HG03520 (cell line): Measurements from ENCODE around the gene GIMAP1.
"Not testable (repeated sequence)": the region's sequence is repeated elsewhere in the genome, so short reads cannot be mapped to it uniquely, and the experiment has no call there.

ENCODE experiments used
- ATAC-seq: cut with Tn5 transposase; IDR thresholded peaks from one replicate; pipeline ENCODE4 v1.9.1; 2021; ENCODE audit warnings: mild to moderate bottlenecking, moderate library complexity; ENCODE audit not compliant: unreplicated experiment

The GIMAP1 gene

DNA sequence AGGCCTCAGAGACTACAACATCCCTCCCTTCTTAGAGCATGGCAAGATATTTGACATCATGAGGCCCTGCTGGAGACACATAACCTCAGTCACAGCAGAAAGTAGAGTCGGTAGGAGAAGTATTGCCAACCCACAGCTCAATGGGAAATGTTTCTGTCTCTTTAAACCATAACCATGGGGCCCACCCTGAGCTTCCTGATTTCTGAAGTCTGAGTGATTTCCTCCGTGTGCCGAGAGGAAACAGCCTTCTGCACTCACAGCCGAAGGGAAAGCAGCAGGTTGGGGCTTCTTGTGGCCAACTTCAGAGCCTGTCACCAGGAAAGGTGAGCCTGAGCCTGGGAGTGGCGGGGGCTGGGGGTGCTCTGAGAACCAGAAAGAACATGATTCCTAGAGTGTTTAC, at the start of gene GIMAP1:
TSS of gene GIMAP1 (plus strand) at position 246 of the 400 bp plus-strand sequence. CDS start 2,435 bp downstream, outside the sequence.
- no peak for ATAC-seq

DNA sequence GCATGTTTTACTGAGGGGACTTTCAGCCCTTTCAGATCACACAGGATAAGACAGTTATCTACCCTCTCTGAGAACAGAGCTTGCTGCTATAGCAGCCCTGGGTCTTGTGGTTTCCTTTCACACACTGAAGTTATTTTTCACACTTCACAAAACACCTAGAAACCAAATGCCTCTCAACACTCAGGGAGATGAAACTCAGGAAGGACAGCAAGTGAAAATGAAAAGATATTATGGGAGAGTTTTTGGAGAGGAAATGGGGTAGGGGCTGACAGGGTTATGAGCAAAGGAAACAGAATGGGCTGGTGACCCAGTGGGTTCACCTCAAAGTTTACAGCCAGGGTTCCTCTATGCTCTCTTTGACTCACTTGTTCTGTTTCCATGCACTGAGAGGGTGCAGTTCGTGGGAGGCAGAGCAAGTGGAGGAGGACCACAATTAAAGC, 47.9 kb upstream of the GIMAP1 start:
- ATAC-seq, result peak; percentile 76

DNA sequence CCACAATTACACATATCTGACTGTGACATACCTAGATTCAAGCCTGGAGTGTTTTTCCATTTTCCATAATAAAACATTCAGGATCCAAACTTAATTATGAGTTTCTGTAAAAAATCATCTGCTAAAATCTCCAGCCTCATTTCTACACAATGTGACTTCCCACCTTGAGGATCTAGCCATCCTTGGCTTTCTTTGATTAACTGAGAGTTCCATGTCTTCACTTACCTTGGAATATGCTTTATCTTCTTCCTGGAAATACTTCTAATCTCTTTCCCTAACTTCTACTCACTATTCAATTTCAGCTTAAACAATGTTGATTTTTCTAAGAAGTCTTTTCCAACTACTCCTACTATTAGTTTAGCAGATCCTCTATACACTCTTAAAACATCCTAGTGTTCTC, 47.4 kb upstream of the GIMAP1 start:
- ATAC-seq, result no peak

GRCh38 chr7:150671798-150672585, 44.4 kb upstream of the GIMAP1 start:
- ATAC-seq, result not testable (repeated sequence)

DNA sequence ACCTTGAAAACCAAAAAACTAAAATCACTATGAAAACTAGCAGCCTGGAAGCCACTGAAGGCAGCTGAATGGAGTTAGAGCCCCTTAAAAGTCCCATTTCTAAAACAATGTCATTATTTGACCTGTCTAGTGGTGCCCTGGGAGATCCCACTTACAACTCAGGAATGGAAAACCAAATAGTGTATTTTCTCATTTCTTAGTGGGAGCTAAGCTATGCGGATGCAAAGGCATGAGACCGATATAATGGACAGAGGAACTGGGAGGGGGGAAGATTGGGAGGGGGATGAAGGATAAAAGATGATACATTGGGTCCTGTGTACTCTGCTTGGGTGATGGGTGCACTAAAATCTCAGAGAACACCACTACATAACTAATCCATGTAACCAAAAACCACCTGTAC, 40.7 kb upstream of the GIMAP1 start:
- no peak for ATAC-seq

DNA sequence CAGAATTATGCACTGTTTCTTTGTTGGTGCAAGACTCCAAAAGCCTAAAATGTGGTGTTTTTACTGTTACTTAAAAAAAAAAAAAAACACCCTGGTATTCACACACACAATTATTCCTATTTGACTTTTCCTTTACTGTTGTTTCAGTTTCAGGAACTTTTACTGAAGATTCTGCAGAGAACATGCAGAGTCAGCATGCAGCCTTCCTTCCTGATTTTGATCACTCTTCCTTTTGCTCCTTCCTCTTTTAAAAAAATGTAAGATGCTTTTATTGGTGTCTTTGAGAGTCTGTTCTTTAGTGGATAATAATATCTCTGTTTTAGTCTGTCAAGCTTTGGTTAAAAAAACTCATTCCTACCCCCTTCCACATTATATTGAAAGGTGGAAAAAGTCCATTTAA, 40.1 kb upstream of the GIMAP1 start:
- not testable (repeated sequence) for ATAC-seq

GRCh38 chr7:150676854-150677253, 39.6 kb upstream of the GIMAP1 start:
- not testable (repeated sequence) for ATAC-seq

GRCh38 chr7:150678601-150679000, 37.8 kb upstream of the GIMAP1 start:
- not testable (repeated sequence) for ATAC-seq

DNA sequence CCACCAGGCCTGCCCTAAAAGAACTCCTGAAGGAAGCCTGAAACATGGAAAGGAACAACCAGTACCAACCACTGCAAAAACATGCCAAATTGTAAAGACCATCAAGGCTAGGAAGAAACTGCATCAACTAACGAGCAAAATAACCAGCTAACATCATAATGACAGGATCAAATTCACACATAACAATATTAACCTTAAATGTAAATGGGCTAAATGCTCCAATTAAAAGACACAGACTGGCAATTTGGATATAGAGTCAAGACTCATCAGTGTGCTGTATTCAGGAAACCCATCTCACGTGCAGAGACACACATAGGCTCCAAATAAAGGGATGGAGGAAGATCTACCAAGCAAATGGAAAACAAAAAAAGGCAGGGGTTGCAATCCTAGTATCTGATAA, 36.0 kb upstream of the GIMAP1 start:
- ATAC-seq, result not testable (repeated sequence)

GRCh38 chr7:150685219-150686029, 31.0 kb upstream of the GIMAP1 start, which contains the start of gene GIMAP2:
Gene GIMAP2 (plus strand): TSS chr7:150685706. CDS start chr7:150687060, 1,354 bp downstream.
- ATAC-seq, result peak; percentile 92

DNA sequence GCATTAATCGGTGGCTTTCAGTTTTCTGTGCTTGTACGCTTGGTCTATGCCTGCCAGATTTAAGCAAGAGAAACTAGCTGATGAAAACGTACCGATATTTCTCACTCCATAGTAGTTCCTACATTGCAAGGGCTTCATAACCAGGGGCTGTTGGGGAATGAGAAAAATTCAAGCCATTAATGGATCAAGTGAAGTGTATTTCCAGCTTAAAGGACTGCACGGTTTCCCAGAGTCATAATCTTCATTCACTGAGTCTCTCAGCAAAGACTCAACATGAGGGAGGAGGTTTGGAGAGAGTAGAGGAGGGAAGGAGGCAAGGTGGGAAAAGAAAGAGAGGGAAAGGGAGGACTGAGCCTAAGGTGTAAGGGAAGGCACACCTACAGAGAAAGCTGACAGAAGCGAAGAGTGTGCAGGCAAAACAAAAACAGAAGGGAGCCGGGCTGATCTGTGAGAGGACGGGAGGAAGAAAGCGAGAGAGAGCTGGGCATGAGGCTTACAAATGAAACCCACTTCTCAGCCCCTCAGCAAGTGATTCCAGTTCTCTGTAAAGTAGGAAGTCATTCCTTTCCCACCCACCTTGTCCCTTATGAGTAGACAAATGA, 30.3 kb upstream of the GIMAP1 start:
- peak; percentile 42 for ATAC-seq

DNA sequence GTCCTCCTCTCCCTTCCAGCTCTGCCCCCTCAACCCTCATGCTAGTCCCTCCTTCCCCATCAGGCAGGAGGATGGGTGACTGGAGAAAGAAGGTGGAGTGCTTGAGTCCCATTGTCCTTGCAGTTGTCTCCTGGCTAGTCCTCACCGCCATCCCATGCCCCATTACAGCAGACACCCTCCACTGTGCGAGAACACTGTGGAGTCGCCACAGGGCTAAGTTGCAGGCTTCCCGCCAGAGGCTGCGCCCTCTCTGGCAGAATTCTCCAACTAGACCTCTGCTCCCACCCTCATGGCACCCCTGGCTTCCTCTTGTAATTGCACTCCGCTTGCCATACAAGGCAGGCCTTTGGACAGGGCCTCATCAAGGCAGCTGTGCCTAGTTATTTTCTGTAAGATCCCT, 27.8 kb upstream of the GIMAP1 start:
- no peak for ATAC-seq

DNA sequence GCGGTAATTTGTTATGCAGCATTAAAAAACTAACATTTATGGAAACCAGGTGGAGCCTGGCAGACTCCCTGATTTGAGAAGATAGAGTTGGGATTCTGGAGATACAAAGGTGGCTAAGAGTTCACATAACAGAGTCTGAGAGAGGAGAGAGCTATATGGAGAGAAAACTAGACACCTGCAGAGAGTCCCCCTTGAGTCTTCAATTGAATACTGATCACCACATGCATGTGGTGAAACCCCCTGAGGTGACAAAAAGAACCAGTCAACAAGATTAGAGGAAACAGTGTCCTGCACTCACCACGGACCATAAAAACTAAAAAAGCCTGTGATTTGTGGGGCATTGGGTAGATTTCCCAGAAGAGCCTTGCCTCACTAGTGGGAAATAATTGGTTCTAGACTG, 20.8 kb upstream of the GIMAP1 start:
- ATAC-seq, result no peak

DNA sequence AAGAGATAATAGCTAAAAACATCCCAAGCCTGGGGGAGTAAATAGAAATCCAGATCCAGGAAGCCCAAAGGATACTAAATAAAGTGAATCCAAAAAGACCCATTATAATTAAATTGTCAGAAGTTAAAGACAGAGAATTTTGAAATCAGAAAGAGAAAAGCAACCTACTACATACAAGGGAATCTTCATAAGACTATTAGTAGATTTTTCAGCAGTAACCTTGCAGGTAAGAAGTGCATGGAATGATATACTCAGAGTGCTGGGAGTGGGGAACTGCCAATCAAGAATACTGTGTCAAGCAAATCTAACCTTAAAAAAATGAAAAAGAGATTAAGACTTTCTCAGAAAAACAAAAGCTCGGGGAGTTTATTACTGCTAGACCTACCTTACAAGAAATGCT, 13.2 kb upstream of the GIMAP1 start:
- ATAC-seq, result no peak

- ATAC-seq, result no peak
Observed at GRCh38 chr7:150715293-150715692, 1.1 kb upstream of the GIMAP1 start.

DNA sequence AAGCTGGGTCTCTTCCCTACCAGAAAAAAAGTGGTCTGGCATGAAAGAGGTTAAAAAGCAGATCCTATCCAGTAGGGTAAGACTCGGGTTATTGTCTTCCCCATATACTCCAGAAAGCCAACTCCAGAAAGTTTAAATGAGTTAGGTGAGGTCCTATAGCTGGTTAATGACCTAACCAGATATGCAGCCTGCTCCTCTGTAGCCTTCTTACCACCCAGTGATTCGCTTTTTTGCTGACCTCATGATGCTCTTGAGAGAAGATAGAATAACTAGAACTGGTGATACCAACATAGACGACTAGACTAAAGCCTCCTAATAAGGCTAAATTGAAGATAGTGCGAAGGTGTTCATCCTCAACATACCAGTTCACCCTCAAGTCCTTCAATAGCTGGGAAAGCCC, 675 bp upstream of the GIMAP1 start:
- ATAC-seq, result no peak

DNA sequence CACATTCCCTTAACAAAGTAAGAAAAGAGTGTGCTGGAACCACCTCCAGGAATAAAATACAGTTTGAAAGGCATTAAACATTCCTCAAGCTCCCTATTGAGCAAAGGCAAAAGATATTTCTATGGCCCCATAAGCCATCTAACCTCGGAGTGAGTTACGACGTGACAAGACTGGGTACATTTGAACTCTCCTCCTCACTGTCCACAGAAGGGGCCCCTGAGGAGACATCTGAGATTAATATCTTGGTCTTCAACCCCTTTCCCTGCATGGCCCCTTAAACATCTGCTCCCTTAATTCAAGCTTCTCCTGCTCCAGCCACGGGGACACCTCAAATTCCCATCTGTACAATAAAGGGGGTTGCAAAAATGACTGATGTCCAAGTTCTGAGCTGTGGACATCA, 526 bp downstream of the GIMAP1 start:
- ATAC-seq, result no peak

- ATAC-seq, result no peak
Observed at GRCh38 chr7:150717814-150718420, 1.5 kb downstream of the GIMAP1 start.

DNA sequence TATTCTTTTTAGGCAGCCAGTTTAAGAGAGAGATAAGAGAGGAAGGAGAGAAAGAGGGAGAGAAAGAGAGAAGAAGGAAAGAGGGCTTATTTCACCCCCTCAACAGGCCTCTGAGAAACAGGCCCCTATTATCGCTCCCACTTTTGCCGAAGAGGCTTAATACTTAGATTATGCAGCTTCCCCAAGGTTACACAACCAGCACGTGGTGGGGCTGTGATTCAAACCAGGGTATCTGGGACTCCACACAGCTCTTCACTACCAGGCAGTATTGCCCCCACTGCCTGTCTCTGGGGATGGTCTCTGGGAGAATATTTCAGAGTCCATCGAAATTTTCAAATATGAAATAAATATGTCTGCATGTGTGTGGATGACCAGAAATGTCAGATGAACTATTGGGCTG, 3.0 kb downstream of the GIMAP1 start:
- ATAC-seq, result no peak

GRCh38 chr7:150719960-150720891, 3.8 kb downstream of the GIMAP1 start:
- no peak for ATAC-seq
